GM21423 (cell line): ENCODE data around the gene WIPF1.

Experiments
- ATAC-seq: cut with Tn5 transposase; IDR thresholded peaks from one replicate; pipeline ENCODE4 v1.9.1; 2021; ENCODE audit warnings: mild to moderate bottlenecking, moderate library complexity; ENCODE audit not compliant: unreplicated experiment

WIPF1 gene

GRCh38 chr2:174546519-174547506, 50.8 kb downstream of the WIPF1 start:
- ATAC-seq: no peak

- no peak for ATAC-seq
These were observed 52.4 kb downstream of the WIPF1 start for GRCh38 chr2:174545240-174545639.

- ATAC-seq: no peak
These were observed 52.8 kb downstream of the WIPF1 start for GRCh38 chr2:174544802-174545201.

GRCh38 chr2:174544156-174544555, 53.4 kb downstream of the WIPF1 start:
- ATAC-seq: no peak

- no peak for ATAC-seq
These were observed 56.7 kb downstream of the WIPF1 start for GRCh38 chr2:174540893-174541292.

- ATAC-seq: no peak
These were observed 61.6 kb downstream of the WIPF1 start for GRCh38 chr2:174535757-174536703.

- no peak for ATAC-seq
These were observed 62.5 kb downstream of the WIPF1 start for GRCh38 chr2:174535083-174535482.

- ATAC-seq: no peak
These were observed 67.7 kb downstream of the WIPF1 start for GRCh38 chr2:174529916-174530315.

GRCh38 chr2:174527959-174528358, 69.6 kb downstream of the WIPF1 start:
- ATAC-seq: no peak

GRCh38 chr2:174527101-174527721, 70.4 kb downstream of the WIPF1 start:
- no peak for ATAC-seq

GRCh38 chr2:174524527-174524926, 73.1 kb downstream of the WIPF1 start:
- no peak for ATAC-seq

- ATAC-seq: no peak
These were observed 75.1 kb downstream of the WIPF1 start for GRCh38 chr2:174522553-174522952.

GRCh38 chr2:174518395-174518794, 79.2 kb downstream of the WIPF1 start:
- no peak for ATAC-seq

GRCh38 chr2:174516501-174517378, 80.9 kb downstream of the WIPF1 start:
- no peak for ATAC-seq

GRCh38 chr2:174512345-174512744, 85.3 kb downstream of the WIPF1 start:
- no peak for ATAC-seq

- ATAC-seq: no peak
These were observed 85.9 kb downstream of the WIPF1 start for GRCh38 chr2:174511580-174512260.

- ATAC-seq: no peak
These were observed 86.9 kb downstream of the WIPF1 start for GRCh38 chr2:174510583-174511189.
